Neural cell (in vitro differentiated cells): ENCODE measurements around the gene S1PR4. TPM values are rescaled to one million over a fixed set of nuclear protein-coding genes. Genes with fewer than 3 reads are reported as not detected.

Experiments
- H2AFZ ChIP-seq: fragments of 200-600, 300-800 bp; sonication (generic), shearing (Covaris generic); 2 replicates; pipeline ENCODE4 v1.6.0; 2014; ENCODE audit warnings: low read depth, mild to moderate bottlenecking, antibody characterized with exemption, low read length, moderate library complexity
- H3F3A ChIP-seq: fragments of 200-600 bp; shearing (Covaris generic); 2 replicates; pipeline ENCODE4 v1.6.1; 2016; ENCODE audit warnings: mild to moderate bottlenecking, moderate library complexity, mixed read lengths, antibody characterized with exemption, low read length; ENCODE audit not compliant: insufficient read depth, poor library complexity, severe bottlenecking
- H3K27ac ChIP-seq: fragments of 200-600, 300-800 bp; sonication (generic), shearing (Covaris generic); 2 replicates; pipeline ENCODE4 v1.5.1; 2014; ENCODE audit warnings: mild to moderate bottlenecking, low read length, moderate library complexity
- H3K27me3 ChIP-seq: fragments of 300-800, 200-600 bp; sonication (generic), shearing (Covaris generic); 2 replicates; pipeline ENCODE4 v1.6.0; 2014; ENCODE audit warnings: mild to moderate bottlenecking, low read depth, low read length, moderate library complexity; ENCODE audit not compliant: insufficient read depth
- H3K36me3 ChIP-seq: fragments of 300-800, 200-600 bp; sonication (generic), shearing (Covaris generic); 2 replicates; pipeline ENCODE4 v1.5.1; 2014; ENCODE audit warnings: mild to moderate bottlenecking, antibody characterized with exemption, low read length, moderate library complexity; ENCODE audit not compliant: insufficient read depth
- H3K4me2 ChIP-seq: fragments of 300-800, 200-600 bp; sonication (generic), shearing (Covaris generic); 2 replicates; pipeline ENCODE4 v1.6.0; 2014; ENCODE audit warnings: mild to moderate bottlenecking, low read length
- H3K4me3 ChIP-seq: fragments of 300-800, 200-600 bp; sonication (generic), shearing (Covaris generic); 2 replicates; pipeline ENCODE4 v1.5.1; 2014; ENCODE audit warnings: mild to moderate bottlenecking, low read length, moderate library complexity
- H3K79me2 ChIP-seq: fragments of 200-600 bp; shearing (Covaris generic); replicated peaks from 2 replicates; pipeline ENCODE4 v1.6.0; 2014; ENCODE audit warnings: mild to moderate bottlenecking, low read length, moderate library complexity; ENCODE audit not compliant: insufficient read depth
- H3K9ac ChIP-seq: fragments of 300-800, 200-600 bp; sonication (generic), shearing (Covaris generic); 2 replicates; pipeline ENCODE4 v1.6.1; 2016; ENCODE audit warnings: mild to moderate bottlenecking, low read length, mixed read lengths
- H3K9me2 ChIP-seq: fragments of 200-600 bp; shearing (Covaris generic); 2 replicates; pipeline ENCODE4 v1.6.1; 2016; ENCODE audit warnings: mild to moderate bottlenecking, low read length, mixed read lengths; ENCODE audit not compliant: insufficient read depth
- H3K9me3 ChIP-seq: fragments of 200-600, 300-800 bp; sonication (generic), shearing (Covaris generic); 2 replicates; pipeline ENCODE4 v1.6.1; 2016; ENCODE audit warnings: mild to moderate bottlenecking, mixed run types, low read length, moderate library complexity, mixed read lengths
- H4K20me1 ChIP-seq: fragments of 200-600 bp; shearing (Covaris generic); 2 replicates; pipeline ENCODE4 v1.6.1; 2016; ENCODE audit warnings: mild to moderate bottlenecking, mixed run types; ENCODE audit not compliant: insufficient read depth
- CTCF ChIP-seq: fragments of 450-650 bp; IDR thresholded peaks from 2 replicates; pipeline ENCODE4 v1.5.1; 2014; ENCODE audit warnings: antibody characterized with exemption, mild to moderate bottlenecking, moderate library complexity; ENCODE audit not compliant: poor library complexity, severe bottlenecking
- EP300 ChIP-seq: fragments of 450-650 bp; conservative IDR thresholded peaks from 2 replicates; pipeline ENCODE4 v1.6.1; 2014; ENCODE audit warnings: antibody characterized with exemption, mild to moderate bottlenecking, moderate library complexity; ENCODE audit not compliant: poor library complexity, severe bottlenecking
- EZH2 ChIP-seq: fragments of 200-600, 300-800 bp; shearing (Covaris generic), sonication (generic); IDR thresholded peaks from 2 replicates; pipeline ENCODE4 v1.6.1; 2014; ENCODE audit warnings: antibody characterized with exemption, low read length, borderline replicate concordance, mild to moderate bottlenecking; ENCODE audit not compliant: insufficient read depth, poor library complexity, severe bottlenecking
- MXI1 ChIP-seq: fragments of 450-650 bp; conservative IDR thresholded peaks from 2 replicates; pipeline ENCODE4 v1.6.1; 2014; ENCODE audit warnings: antibody characterized with exemption, mild to moderate bottlenecking; ENCODE audit not compliant: poor library complexity, severe bottlenecking
- POLR2AphosphoS5 ChIP-seq: IDR thresholded peaks from 2 replicates; pipeline ENCODE4 v1.6.1; 2012
- RAD21 ChIP-seq: fragments of 450-650 bp; conservative IDR thresholded peaks from 2 replicates; pipeline ENCODE4 v1.6.1; 2014; ENCODE audit warnings: antibody characterized with exemption, mild to moderate bottlenecking, moderate library complexity
- REST ChIP-seq: IDR thresholded peaks from 2 replicates; pipeline ENCODE4 v1.6.1; 2012; ENCODE audit warnings: borderline replicate concordance
- SMC3 ChIP-seq: fragments of 450-650 bp; conservative IDR thresholded peaks from 2 replicates; pipeline ENCODE4 v1.6.1; 2014; ENCODE audit warnings: antibody characterized with exemption, mild to moderate bottlenecking, moderate library complexity; ENCODE audit not compliant: poor library complexity
- TAF1 ChIP-seq: IDR thresholded peaks from 2 replicates; pipeline ENCODE4 v1.6.1; 2012; ENCODE audit warnings: low read depth
- polyA plus RNA-seq: library from polyadenylated mRNA; depleted of rRNA; stranded (reverse); fragments of >200 nt; gene quantifications from 2 replicates; pipeline ENCODE4 v1.2.3, GENCODE V29; 2014

The S1PR4 gene
- polyA plus RNA-seq, 1 donor from 2014 or later: not detected

DNA sequence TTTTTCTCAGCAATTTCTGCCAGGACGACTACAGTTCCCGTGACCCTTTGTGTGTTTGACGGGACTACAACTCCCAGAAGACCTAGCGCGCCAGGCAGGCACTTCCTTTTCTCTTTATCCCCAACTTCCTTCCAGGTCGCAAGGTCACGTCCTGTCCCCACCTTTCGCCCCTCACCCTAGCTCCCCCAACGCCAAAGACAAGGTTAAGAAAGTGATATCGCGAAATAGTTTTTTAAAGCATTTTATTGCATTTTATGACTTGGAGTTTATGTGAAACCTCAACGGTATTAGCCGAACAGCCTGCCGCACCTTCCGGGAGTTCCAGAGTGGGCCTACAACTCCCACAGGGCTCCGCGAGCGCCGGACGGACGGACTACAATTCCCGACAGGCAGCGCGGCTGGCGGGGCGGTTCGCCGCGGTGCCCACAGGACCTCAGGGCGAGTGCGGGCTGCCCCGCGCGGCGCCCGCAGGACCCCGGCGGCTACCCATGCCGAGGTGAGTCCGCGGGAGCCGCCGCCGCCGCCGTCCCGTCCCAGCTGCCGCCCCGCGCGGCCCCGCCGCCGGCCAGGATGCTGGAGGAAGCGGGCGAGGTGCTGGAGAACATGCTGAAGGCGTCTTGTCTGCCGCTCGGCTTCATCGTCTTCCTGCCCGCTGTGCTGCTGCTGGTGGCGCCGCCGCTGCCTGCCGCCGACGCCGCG lies 7.0 kb downstream of the S1PR4 start, which contains the start of gene NCLN:
TSS of gene NCLN (plus strand) at position 470 of the 699 bp plus-strand sequence. CDS start at position 571, 101 bp downstream.
- Histone ChIP-seq H3F3A (no peaks in the 10 kb centered on the region), H3K4me2 (peak within 1 kb of the TSS; percentile 78), H3K9me2 (no peaks in the 10 kb centered on the region), H3K27ac (peak within 1 kb of the TSS; percentile 61), H3K27me3 (no peaks in the 10 kb centered on the region), H2AFZ (peak within 1 kb of the TSS; percentile 78), H3K36me3 (no peaks in the 10 kb centered on the region), H3K4me3 (peak within 1 kb of the TSS; percentile 98), H3K79me2 (peaks cover 10% of the 10 kb centered on the region), H3K9ac (peak within 1 kb of the TSS; percentile 72), H3K9me3 (no peaks in the 10 kb centered on the region), H4K20me1 (no peaks in the 10 kb centered on the region)
- TF ChIP-seq EP300 (peak; percentile 37), RAD21 (peak; percentile 61), SMC3 (peak; percentile 70), CTCF (peak; percentile 34), POLR2AphosphoS5 (peak; percentile 36), MXI1 (peak; percentile 99), EZH2 (no peak), TAF1 (peak; percentile 61), REST (no peak)

GRCh38 chr19:3186160-3186688 lies 7.7 kb downstream of the S1PR4 start:
- peak; percentile 59 for TF ChIP-seq MXI1
- TF ChIP-seq EP300: no peak
- peak; percentile 21 for TF ChIP-seq SMC3
- TF ChIP-seq CTCF: no peak
- peak overlapping the region; percentile 98 for H3K4me3 ChIP-seq
- no peak overlapping the region for H3K27ac ChIP-seq
- no peaks in the 10 kb centered on the region for H4K20me1 ChIP-seq
- peaks cover 10% of the 10 kb centered on the region for H3K79me2 ChIP-seq
- H3F3A ChIP-seq: no peaks in the 10 kb centered on the region
- H3K36me3 ChIP-seq: no peaks in the 10 kb centered on the region
- H3K9me2 ChIP-seq: no peaks in the 10 kb centered on the region
- H3K4me2 ChIP-seq: peak overlapping the region; percentile 78
- H3K9ac ChIP-seq: peak overlapping the region; percentile 72
- no peaks in the 10 kb centered on the region for H3K27me3 ChIP-seq
- no peak overlapping the region for H2AFZ ChIP-seq
- H3K9me3 ChIP-seq: no peaks in the 10 kb centered on the region
